Activated naive CD8-positive, alpha-beta T cell (primary cell): ENCODE results near the gene STEAP2.
"Not testable (repeated sequence)": the region's sequence is repeated elsewhere in the genome, so short reads cannot be mapped to it uniquely, and the experiment has no call there.

ENCODE experiments used
- H3K27ac Mint-ChIP-seq: one replicate; pipeline ENCODE4 v1.8.0; 2021; ENCODE audit warnings: mixed read lengths
- H3K27me3 Mint-ChIP-seq: one replicate; pipeline ENCODE4 v1.8.0; 2021; ENCODE audit warnings: mixed read lengths
- H3K36me3 Mint-ChIP-seq: one replicate; pipeline ENCODE4 v1.8.0; 2021; ENCODE audit warnings: mixed read lengths
- H3K4me1 Mint-ChIP-seq: one replicate; pipeline ENCODE4 v1.8.0; 2021; ENCODE audit warnings: low read depth, mixed read lengths
- H3K4me3 Mint-ChIP-seq: one replicate; pipeline ENCODE4 v1.8.0; 2021; ENCODE audit warnings: mild to moderate bottlenecking, mixed read lengths
- H3K9me3 Mint-ChIP-seq: one replicate; pipeline ENCODE4 v1.8.0; 2021; ENCODE audit warnings: low read depth, mixed read lengths

The STEAP2 gene

DNA sequence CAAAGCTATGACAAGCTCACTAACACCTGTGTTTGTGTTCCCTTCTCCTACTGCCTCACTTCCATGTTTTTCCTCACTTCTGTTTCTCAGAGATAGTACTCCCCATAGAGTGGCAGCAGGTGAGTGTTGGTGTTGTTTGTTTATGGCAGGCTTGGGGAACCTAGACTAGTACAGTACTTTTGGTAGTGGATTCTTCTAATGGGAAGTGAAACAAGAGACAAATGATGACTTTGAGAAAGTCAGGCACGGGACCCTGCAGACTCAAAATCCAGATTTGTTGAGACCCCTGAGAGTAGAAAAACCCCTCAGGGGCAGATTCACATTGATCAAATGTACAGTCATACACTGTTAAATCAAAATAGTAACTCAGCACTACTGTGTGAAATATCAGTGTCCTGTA lies 27.0 kb downstream of the STEAP2 start:
- H3K4me3 Mint-ChIP-seq: no peak overlapping the region
- H3K9me3 Mint-ChIP-seq: no peaks in the 10 kb centered on the region
- no peak overlapping the region for H3K27ac Mint-ChIP-seq
- no peaks in the 10 kb centered on the region for H3K4me1 Mint-ChIP-seq
- H3K27me3 Mint-ChIP-seq: peaks cover 24% of the 10 kb centered on the region
- no peaks in the 10 kb centered on the region for H3K36me3 Mint-ChIP-seq

DNA sequence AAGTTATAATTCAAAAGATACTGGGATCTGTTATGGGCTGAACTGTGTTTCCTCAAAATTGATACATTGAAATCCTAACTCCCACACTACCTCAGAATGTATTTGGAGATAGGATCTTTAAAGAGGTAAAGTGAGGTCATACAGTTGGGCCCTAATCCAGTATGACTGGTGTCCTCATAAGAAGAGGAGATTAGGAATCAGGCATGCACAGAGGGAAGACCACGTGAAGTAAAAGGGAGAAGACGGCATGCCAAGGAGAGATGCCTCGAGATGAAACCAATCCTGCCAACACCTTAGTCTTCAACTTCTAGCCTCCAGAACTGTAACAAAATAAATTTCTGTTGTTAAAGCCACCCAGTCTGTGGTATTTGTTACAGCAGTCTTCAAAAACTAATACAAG lies 27.5 kb downstream of the STEAP2 start:
- peaks cover under 1% of the 10 kb centered on the region for H3K4me1 Mint-ChIP-seq
- H3K27me3 Mint-ChIP-seq: peaks cover 26% of the 10 kb centered on the region
- H3K9me3 Mint-ChIP-seq: no peaks in the 10 kb centered on the region
- H3K27ac Mint-ChIP-seq: no peak overlapping the region
- no peak overlapping the region for H3K4me3 Mint-ChIP-seq
- no peaks in the 10 kb centered on the region for H3K36me3 Mint-ChIP-seq

DNA sequence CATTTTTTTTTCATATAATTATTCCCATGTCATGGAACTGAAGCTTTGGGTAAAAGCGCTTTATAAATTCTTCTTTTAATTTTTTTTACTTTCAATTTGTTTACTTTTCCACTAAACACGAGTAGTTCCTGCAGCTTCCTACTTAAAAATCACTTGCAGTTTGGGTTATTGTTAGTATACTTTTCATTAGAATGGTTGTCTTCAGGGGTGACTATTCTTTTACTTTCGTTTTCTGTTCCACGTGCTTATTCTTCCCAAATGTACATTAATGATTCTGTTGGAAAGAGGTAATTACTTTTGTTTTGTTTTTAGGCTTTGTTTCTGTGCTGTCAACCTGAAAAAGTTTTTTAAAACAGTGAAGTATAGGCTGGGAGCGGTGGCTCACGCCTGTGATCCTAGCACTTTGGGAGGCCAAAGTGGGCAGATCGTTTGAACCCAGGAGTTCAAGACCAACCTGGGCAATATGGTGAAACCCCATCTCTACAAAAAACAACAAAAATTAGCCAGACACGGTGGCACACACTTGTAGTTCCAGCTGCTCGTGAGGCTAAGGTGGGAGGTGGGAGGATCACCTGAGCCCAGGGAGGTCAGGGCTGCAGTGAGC lies 28.2 kb downstream of the STEAP2 start:
- no peak overlapping the region for H3K4me3 Mint-ChIP-seq
- H3K36me3 Mint-ChIP-seq: no peaks in the 10 kb centered on the region

DNA sequence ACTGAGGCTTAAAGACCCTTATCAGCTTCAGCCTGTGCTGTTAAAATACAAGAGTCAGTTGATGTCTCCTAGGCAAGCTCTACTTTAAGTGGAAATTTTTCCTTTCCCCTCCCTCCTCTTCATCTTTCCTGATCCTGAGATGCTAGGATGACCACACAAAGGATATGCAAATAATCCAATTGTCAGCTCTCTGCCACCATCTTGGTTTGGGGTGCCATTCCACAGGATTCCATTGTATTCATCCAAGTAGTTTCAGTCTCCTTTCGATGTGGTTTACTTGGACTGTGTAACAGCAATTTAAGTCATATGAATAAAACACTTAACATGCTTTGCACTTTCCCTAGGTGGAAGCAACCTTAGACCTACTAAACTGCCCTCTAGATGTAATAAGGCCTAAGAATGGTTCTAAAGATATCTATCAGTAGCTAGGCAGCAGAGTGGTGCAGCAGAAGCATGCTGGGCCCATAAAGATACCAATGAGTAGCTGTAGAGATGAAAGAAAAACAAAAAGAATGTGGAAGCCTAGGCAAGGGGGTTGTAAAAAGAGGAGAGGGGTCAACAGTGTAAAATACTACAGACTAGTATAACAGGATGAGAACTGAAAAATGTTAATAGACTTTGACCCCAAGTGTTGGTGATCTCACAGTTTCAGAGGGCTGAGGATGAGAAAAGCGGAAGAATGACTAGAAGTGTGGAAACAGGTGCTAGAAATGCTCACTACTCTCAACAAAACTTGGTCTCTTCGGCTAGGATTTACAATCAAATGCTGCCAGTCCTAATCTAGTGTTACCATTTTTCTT lies 31.0 kb downstream of the STEAP2 start:
- H3K27me3 Mint-ChIP-seq: peaks cover 25% of the 10 kb centered on the region
- H3K9me3 Mint-ChIP-seq: no peaks in the 10 kb centered on the region
- no peaks in the 10 kb centered on the region for H3K36me3 Mint-ChIP-seq
- no peak overlapping the region for H3K4me3 Mint-ChIP-seq
- peaks cover 13% of the 10 kb centered on the region for H3K4me1 Mint-ChIP-seq
- H3K27ac Mint-ChIP-seq: no peak overlapping the region

More for the DNA sequence above, 28.2 kb downstream of the STEAP2 start:
- Mint-ChIP-seq H3K9me3 (no peaks in the 10 kb centered on the region), H3K27me3 (peaks cover 26% of the 10 kb centered on the region), H3K4me1 (peaks cover 4% of the 10 kb centered on the region), H3K27ac (no peak overlapping the region)

DNA sequence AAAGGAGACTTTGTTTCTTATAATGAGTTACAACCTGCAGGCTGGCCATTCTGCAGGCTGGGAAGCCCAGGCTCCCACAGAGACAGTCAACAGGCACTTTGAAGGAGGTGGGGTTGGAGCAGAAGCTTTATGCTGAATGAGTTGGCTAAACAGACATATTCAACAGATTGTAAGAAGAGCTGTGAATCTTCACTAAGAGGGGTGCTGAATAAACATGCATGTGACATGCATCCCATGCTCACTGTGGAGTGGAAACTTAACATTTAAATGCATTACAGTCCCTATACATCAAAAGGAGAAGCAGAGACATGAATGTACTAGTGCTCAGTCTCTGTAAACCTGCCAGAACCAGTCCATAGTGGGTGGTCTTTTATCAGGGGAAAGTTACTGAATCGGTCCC lies 32.0 kb downstream of the STEAP2 start:
- peak overlapping the region; percentile 95 for H3K4me3 Mint-ChIP-seq
- H3K9me3 Mint-ChIP-seq: no peaks in the 10 kb centered on the region
- H3K4me1 Mint-ChIP-seq: peaks cover 13% of the 10 kb centered on the region
- H3K36me3 Mint-ChIP-seq: no peaks in the 10 kb centered on the region
- peaks cover 23% of the 10 kb centered on the region for H3K27me3 Mint-ChIP-seq
- no peak overlapping the region for H3K27ac Mint-ChIP-seq

DNA sequence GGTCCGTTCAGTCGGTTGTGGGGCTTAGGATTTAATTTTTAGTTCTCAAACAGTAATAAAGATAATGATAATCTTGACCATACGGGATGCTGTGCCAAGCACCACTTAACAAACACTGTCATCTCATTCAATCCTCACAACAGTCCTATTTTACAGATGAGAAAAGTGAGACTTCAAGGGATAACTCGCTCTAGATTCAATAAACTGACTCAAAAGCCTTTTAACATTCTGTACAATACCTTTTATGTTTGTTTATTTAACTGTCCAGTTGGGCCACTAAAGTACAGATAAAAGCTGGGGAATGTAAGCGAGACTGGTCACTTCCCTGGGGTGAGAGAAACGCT lies 33.0 kb downstream of the STEAP2 start:
- Mint-ChIP-seq H3K36me3 (no peaks in the 10 kb centered on the region), H3K27ac (no peak overlapping the region)

DNA sequence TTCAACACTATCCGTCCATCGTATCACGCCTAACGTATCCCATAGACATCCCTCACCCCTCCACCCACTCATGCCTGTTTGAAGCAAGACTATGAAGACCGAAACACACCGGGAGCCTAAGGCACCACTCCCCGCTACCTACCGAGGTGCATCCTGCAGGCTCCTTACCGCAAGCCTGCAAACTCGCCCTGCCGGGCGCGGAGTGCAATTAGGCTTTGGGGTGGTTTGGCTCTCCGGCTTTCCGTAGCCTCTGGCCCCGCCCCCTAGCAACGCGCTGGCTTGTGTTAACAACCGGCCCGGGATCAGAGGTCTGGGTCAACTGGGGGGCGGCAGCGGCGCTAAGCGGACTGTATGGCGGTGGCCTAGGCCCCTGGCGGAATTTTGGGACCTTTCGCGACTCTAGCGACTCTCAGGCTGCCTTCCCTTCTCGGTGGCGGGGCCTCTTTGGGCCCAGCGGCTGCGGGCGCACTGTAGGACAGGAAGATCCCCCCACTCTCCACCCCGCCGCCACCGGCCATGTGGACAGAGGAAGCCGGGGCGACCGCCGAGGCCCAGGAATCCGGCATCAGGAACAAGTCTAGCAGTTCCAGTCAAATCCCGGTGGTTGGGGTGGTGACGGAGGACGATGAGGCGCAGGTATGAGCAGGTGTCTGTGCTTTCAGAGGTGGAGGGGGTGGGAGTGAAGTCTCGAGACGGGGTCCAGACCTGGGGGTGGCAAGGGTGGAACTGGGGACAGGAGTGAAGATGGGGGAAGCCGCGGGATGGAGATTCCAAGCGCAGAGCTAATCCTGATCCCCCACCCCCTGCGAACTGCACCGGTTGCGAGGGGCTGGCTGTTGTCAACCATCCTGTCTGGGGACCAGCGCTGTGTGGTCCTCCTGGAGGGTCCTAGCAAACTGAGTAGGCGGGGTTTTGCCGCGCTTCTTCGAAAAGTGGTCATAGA lies 33.6 kb downstream of the STEAP2 start, which contains the start of gene CFAP69:
Gene CFAP69, plus strand, starts transcription at position 266 of the 943 bp plus-strand sequence. Its CDS starts 251 bp downstream, at position 517.
- Mint-ChIP-seq H3K36me3 (no peaks in the 10 kb centered on the region), H3K4me1 (peaks cover 13% of the 10 kb centered on the region), H3K9me3 (no peaks in the 10 kb centered on the region), H3K4me3 (peak within 1 kb of the TSS; percentile 95), H3K27ac (peak within 1 kb of the TSS; percentile 0), H3K27me3 (peaks cover 23% of the 10 kb centered on the region)

More for the DNA sequence above, 33.0 kb downstream of the STEAP2 start:
- H3K9me3 Mint-ChIP-seq: no peaks in the 10 kb centered on the region
- H3K27me3 Mint-ChIP-seq: peaks cover 22% of the 10 kb centered on the region
- peak overlapping the region; percentile 95 for H3K4me3 Mint-ChIP-seq
- peaks cover 13% of the 10 kb centered on the region for H3K4me1 Mint-ChIP-seq

DNA sequence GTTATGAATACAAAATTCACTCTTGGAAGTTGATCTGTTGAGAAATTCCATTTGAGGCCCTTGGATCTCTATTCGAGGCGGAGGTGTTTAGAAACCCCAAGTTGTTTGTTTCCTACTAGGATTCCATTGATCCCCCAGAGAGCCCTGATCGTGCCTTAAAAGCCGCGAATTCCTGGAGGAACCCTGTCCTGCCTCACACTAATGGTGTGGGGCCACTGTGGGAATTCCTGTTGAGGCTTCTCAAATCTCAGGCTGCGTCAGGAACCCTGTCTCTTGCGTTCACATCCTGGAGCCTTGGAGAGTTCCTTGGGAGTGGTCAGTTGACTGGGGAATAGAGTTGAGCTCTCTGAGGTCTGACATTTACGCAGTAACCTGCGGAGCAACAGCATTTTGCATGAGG lies 34.6 kb downstream of the STEAP2 start:
- H3K36me3 Mint-ChIP-seq: no peaks in the 10 kb centered on the region
- no peak overlapping the region for H3K27ac Mint-ChIP-seq
- H3K4me3 Mint-ChIP-seq: peak overlapping the region; percentile 95
- peaks cover 13% of the 10 kb centered on the region for H3K4me1 Mint-ChIP-seq
- peaks cover 26% of the 10 kb centered on the region for H3K27me3 Mint-ChIP-seq
- H3K9me3 Mint-ChIP-seq: no peaks in the 10 kb centered on the region

DNA sequence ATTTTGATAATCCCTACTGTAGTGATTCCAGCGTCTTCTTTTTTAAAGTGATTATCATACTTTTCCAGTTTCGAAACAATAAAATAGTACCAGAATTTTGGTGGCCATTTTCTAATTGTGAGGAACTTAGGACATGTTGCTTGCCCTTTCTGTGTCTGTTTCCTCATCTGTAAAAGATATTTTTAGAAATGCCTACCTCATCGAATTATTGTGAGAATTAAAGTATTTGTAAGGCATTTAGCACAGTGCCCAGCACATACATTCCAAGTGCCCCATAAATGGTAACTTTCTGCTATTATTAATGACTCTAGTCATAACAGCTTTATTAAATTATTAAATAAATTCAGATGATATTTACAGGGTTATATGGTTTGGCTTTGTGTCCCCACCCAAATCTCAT lies 37.2 kb downstream of the STEAP2 start:
- Mint-ChIP-seq H3K9me3 (no peaks in the 10 kb centered on the region), H3K27ac (no peak overlapping the region), H3K4me1 (peaks cover 13% of the 10 kb centered on the region), H3K36me3 (no peaks in the 10 kb centered on the region), H3K4me3 (no peak overlapping the region), H3K27me3 (peaks cover 20% of the 10 kb centered on the region)

DNA sequence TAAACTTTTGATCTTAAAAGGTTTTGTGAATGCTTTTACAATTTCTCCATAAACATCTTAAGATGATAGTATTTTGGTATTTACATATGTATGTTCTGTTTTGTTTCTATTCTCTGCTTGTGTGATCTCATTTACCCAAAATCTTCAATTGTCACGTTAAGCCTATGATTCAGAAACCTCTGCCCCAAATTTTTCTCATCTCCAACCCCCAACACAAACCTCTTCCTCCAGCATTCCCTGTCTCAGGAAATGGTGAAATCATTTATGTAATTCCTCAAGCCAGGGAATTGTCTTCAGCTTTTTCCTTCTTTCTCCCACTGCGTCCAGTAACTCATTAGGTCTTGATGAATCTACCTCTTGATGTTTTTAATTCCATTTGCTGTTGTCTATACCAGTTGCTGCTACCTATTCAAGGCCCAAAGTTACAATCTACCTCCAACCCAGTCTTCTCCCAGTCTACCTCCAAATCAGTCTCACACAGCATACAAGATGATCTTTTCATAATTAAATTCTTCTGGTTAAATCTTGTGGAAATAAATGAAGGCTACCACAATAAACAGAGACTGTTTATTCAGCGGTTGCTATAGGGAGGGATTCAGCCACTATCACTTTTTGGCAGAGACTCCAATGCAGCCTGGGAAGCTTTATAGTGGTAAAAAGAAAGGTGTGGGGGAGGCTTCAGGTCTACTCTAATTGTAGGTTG lies 39.2 kb downstream of the STEAP2 start:
- H3K27ac Mint-ChIP-seq: no peak overlapping the region
- peaks cover 2% of the 10 kb centered on the region for H3K36me3 Mint-ChIP-seq
- H3K4me3 Mint-ChIP-seq: no peak overlapping the region
- no peaks in the 10 kb centered on the region for H3K9me3 Mint-ChIP-seq
- peaks cover 26% of the 10 kb centered on the region for H3K27me3 Mint-ChIP-seq
- peaks cover 5% of the 10 kb centered on the region for H3K4me1 Mint-ChIP-seq

DNA sequence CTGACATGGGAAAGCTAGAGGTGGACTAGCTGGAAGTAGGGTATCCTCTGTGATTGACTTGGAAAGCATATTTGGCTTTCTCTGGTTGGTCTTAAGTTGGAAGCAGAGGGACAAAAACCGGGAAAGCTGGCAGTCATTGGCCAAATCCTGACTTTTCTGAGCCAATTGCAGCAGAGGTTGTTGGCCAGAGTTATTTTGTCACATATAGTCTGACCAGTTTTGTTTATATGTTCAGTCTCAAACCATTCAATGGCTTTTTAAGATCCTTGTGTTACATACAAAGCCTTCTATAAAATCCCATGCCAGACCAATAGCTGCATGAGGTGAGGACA lies 39.7 kb downstream of the STEAP2 start:
- H3K27ac Mint-ChIP-seq: no peak overlapping the region
- no peak overlapping the region for H3K4me3 Mint-ChIP-seq
- no peaks in the 10 kb centered on the region for H3K4me1 Mint-ChIP-seq
- peaks cover 2% of the 10 kb centered on the region for H3K36me3 Mint-ChIP-seq
- no peaks in the 10 kb centered on the region for H3K9me3 Mint-ChIP-seq
- peaks cover 24% of the 10 kb centered on the region for H3K27me3 Mint-ChIP-seq

DNA sequence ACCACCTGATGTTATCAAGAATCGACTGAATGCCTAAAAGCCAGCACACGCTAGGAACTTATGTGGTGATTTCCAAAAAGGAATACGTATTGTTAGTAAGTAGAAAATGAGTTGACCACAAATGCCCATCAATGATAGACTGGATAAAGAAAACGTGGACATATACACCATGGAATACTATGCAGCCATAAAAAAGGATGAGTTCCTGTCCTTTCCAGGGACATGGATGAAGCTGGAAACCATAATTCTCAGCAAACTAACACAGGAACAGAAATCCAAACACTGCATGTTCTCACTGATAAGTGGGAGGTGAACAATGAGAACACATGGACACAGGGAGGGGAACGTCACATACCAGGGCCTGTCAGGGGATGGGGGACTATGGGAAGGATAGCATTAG lies 44.5 kb downstream of the STEAP2 start:
- peaks cover 22% of the 10 kb centered on the region for H3K27me3 Mint-ChIP-seq
- not testable (repeated sequence) for H3K4me3 Mint-ChIP-seq, H3K27ac Mint-ChIP-seq, H3K9me3 Mint-ChIP-seq, H3K36me3 Mint-ChIP-seq, H3K4me1 Mint-ChIP-seq

DNA sequence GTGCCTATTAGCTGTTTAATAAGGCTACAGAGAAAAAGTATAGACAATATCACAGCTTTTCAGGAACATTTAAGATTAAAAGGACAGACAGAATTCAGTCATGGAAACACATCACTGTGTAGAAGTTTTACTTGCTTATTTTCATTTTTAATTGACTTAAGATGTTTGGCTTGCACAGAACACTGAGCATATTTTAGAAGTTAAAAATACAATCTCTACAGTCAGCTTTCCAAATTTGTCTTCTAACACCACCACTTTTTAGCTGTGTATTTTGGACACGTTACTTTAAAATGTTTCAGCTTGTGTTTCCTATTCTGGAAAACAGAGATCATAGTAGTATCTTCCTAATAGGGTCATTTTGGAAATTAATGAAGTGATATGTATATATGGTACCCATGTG lies 45.2 kb downstream of the STEAP2 start:
- no peak overlapping the region for H3K4me3 Mint-ChIP-seq
- no peaks in the 10 kb centered on the region for H3K4me1 Mint-ChIP-seq
- no peaks in the 10 kb centered on the region for H3K9me3 Mint-ChIP-seq
- H3K36me3 Mint-ChIP-seq: peaks cover 2% of the 10 kb centered on the region
- no peak overlapping the region for H3K27ac Mint-ChIP-seq
- peaks cover 22% of the 10 kb centered on the region for H3K27me3 Mint-ChIP-seq

DNA sequence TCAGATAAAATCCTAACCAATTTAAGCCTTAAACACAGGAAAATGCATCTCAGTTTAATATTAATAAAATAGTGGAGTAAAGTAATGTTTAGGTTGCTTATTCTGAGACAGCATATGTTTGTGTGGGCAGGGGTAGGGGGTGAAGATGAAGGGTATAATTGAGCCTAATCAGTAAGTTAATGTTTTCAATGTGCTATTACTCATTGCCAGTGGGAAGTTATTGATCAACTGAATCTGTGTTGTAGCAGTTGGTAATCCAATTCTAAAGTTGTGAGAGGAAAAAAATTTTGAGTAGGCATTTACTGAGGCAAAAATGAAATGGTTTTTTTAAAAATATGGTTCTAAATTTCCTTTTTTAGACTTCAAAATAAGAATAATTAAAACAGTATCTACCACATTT lies 49.9 kb downstream of the STEAP2 start:
- no peaks in the 10 kb centered on the region for H3K36me3 Mint-ChIP-seq
- H3K4me3 Mint-ChIP-seq: no peak overlapping the region
- no peaks in the 10 kb centered on the region for H3K4me1 Mint-ChIP-seq
- H3K27me3 Mint-ChIP-seq: peaks cover 12% of the 10 kb centered on the region
- no peak overlapping the region for H3K27ac Mint-ChIP-seq
- H3K9me3 Mint-ChIP-seq: no peaks in the 10 kb centered on the region
